ENCODE results near the gene TBC1D24.
"Not testable (repeated sequence)": the region's sequence is repeated elsewhere in the genome, so short reads cannot be mapped to it uniquely, and the experiment has no call there.

TBC1D24 gene

GRCh38 chr16:2518823-2519710 is 44.1 kb downstream of the TBC1D24 start:
- DNase-seq = no peak

- DNase-seq = no peak
Measured at GRCh38 chr16:2519711-2520080, 44.8 kb downstream of the TBC1D24 start.

GRCh38 chr16:2520097-2520783 is 45.3 kb downstream of the TBC1D24 start, which contains the start of gene AMDHD2:
Gene AMDHD2, plus strand, starts transcription at chr16:2520371. Its CDS starts 88 bp downstream, at chr16:2520459.
- DNase-seq = peak; percentile 91

- peak; percentile 64 for DNase-seq
Measured at GRCh38 chr16:2520784-2521531, 46.0 kb downstream of the TBC1D24 start.

GRCh38 chr16:2523801-2524231 is 48.9 kb downstream of the TBC1D24 start:
- DNase-seq = no peak

GRCh38 chr16:2524339-2524938 is 49.5 kb downstream of the TBC1D24 start:
- no peak for DNase-seq

- DNase-seq = no peak
Measured at GRCh38 chr16:2526135-2526534, 51.2 kb downstream of the TBC1D24 start.

GRCh38 chr16:2527071-2527783 is 52.3 kb downstream of the TBC1D24 start:
- DNase-seq = no peak

GRCh38 chr16:2527784-2528100 is 52.8 kb downstream of the TBC1D24 start:
- no peak for DNase-seq

- DNase-seq = no peak
Measured at GRCh38 chr16:2528161-2529060, 53.5 kb downstream of the TBC1D24 start.

GRCh38 chr16:2529061-2529931 is 54.4 kb downstream of the TBC1D24 start:
- no peak for DNase-seq

- no peak for DNase-seq
Measured at GRCh38 chr16:2529961-2530628, 55.2 kb downstream of the TBC1D24 start.

GRCh38 chr16:2530629-2531318 is 55.8 kb downstream of the TBC1D24 start:
- DNase-seq = no peak

- no peak for DNase-seq
Measured at GRCh38 chr16:2531371-2531695, 56.4 kb downstream of the TBC1D24 start, which contains the start of gene CEMP1. Gene CEMP1, minus strand, starts transcription at chr16:2531408. Its CDS starts 335 bp downstream, at chr16:2531073.

- DNase-seq = peak; percentile 99
Measured at GRCh38 chr16:2531696-2532493, 57.0 kb downstream of the TBC1D24 start.

GRCh38 chr16:2532494-2533141 is 57.7 kb downstream of the TBC1D24 start:
- DNase-seq = peak; percentile 86

- not testable (repeated sequence) for DNase-seq
Measured at GRCh38 chr16:2533142-2533755, 58.3 kb downstream of the TBC1D24 start.
